Endothelial cell of umbilical vein (primary cell): Measurements from ENCODE around the gene SLC12A4. TPM values are rescaled to one million over a fixed set of nuclear protein-coding genes. Genes with fewer than 3 reads are reported as not detected.

ENCODE experiments used
- BruUV-seq: library from RNA; stranded (reverse); fragments of 400-500 nt; replicated peaks from 2 replicates; lab custom pipeline; 2021; lab: Mats Ljungman, UMichigan
- CTCF ChIA-PET: fragments of 300-600, 350-600 bp; sonication (Branson Sonifier 250); formaldehyde crosslinking; loops from one replicate; lab custom pipeline; 2021; ENCODE audit warnings: antibody characterized with exemption, inconsistent platforms; lab: Charles Lee
- POLR2A ChIA-PET: fragments of 300-600, 350-600 bp; sonication (Branson Sonifier 250); formaldehyde crosslinking; loops from one replicate; lab custom pipeline; 2021; ENCODE audit warnings: antibody characterized with exemption, inconsistent platforms; lab: Charles Lee
- DNase-seq: peaks from one replicate; pipeline ENCODE4 v3.0.0-alpha.2; 2011; ENCODE audit warnings: low read depth, low spot score
- FAIRE-seq: peaks from 2 replicates; lab custom pipeline; 2011; peaks lifted over from hg19 to GRCh38; lab: Jason Lieb, UNC
- H2AFZ ChIP-seq: 2 replicates; pipeline ENCODE4 v1.6.0; 2012; ENCODE audit warnings: low read depth, low read length, control low read depth, inconsistent platforms
- H3K27ac ChIP-seq: 2 replicates; pipeline ENCODE4 v1.5.1; 2011; ENCODE audit warnings: low read depth, mild to moderate bottlenecking, control low read depth, low read length, moderate library complexity; ENCODE audit not compliant: insufficient read depth
- H3K27me3 ChIP-seq, 2 experiments: 2 replicates each; pipeline versions ENCODE4 v1.6.0 to v1.6.1; 2011; ENCODE audit warnings: low read length in 2 of 2, mixed read lengths in 1 of 2; ENCODE audit not compliant: control insufficient read depth in 2 of 2, insufficient read depth in 2 of 2
- H3K36me3 ChIP-seq, 2 experiments: 2 replicates in 1 of 2; 3 replicates in 1 of 2; pipeline ENCODE4 v1.5.1; 2011; ENCODE audit warnings: low read length in 2 of 2, mild to moderate bottlenecking in 1 of 2, moderate library complexity in 1 of 2; ENCODE audit not compliant: control insufficient read depth in 2 of 2, insufficient read depth in 2 of 2; ENCODE audit errors: extremely low read depth in 1 of 2
- H3K4me1 ChIP-seq: 3 replicates; pipeline ENCODE4 v1.5.1; 2011; ENCODE audit warnings: mild to moderate bottlenecking, low read length; ENCODE audit not compliant: control insufficient read depth, insufficient read depth; ENCODE audit errors: extremely low read depth
- H3K4me2 ChIP-seq: 2 replicates; pipeline ENCODE4 v1.6.1; 2011; ENCODE audit warnings: low read length, control low read depth, mixed read lengths; ENCODE audit not compliant: insufficient read depth
- H3K4me3 ChIP-seq, 3 experiments: fragments of 200-600 bp in 1 of 3; sonication (generic), shearing (Covaris generic) in 1 of 3; replicated peaks in 1 of 3; 2 replicates each; pipeline ENCODE4 v1.5.1; 2011 to 2016; ENCODE audit warnings: control low read depth in 3 of 3, low read length in 3 of 3, mild to moderate bottlenecking in 2 of 3, inconsistent platforms in 1 of 3, low read depth in 1 of 3, moderate library complexity in 1 of 3; ENCODE audit not compliant: insufficient read depth in 1 of 3
- H3K79me2 ChIP-seq: 2 replicates; pipeline ENCODE4 v1.6.0; 2012; ENCODE audit warnings: low read length, inconsistent platforms; ENCODE audit not compliant: control insufficient read depth, insufficient read depth
- H3K9ac ChIP-seq: replicated peaks from 2 replicates; pipeline ENCODE3; 2011; ENCODE audit warnings: low read length, control low read depth; ENCODE audit not compliant: insufficient read depth; ENCODE audit errors: extremely low read depth
- H3K9me1 ChIP-seq: replicated peaks from 3 replicates; pipeline ENCODE4 v1.6.0; 2011; ENCODE audit warnings: mild to moderate bottlenecking, low read length; ENCODE audit not compliant: control insufficient read depth, insufficient read depth; ENCODE audit errors: extremely low read depth
- H3K9me3 ChIP-seq: replicated peaks from 2 replicates; pipeline ENCODE4 v1.5.1; 2012; ENCODE audit warnings: low read length, inconsistent platforms; ENCODE audit not compliant: control insufficient read depth, insufficient read depth
- H4K20me1 ChIP-seq: replicated peaks from 2 replicates; pipeline ENCODE3; 2011; ENCODE audit warnings: mild to moderate bottlenecking, low read length; ENCODE audit not compliant: control insufficient read depth, insufficient read depth; ENCODE audit errors: extremely low read depth
- EZH2 ChIP-seq: IDR thresholded peaks from 2 replicates; pipeline ENCODE4 v1.6.1; 2012; ENCODE audit warnings: borderline replicate concordance, low read depth, mild to moderate bottlenecking, moderate library complexity, low read length, inconsistent platforms; ENCODE audit not compliant: severe bottlenecking
- FOS ChIP-seq: IDR thresholded peaks from 2 replicates; pipeline ENCODE4 v1.6.1; 2011; ENCODE audit warnings: mild to moderate bottlenecking, low read length, moderate library complexity, borderline replicate concordance; ENCODE audit not compliant: insufficient read depth
- JUN ChIP-seq: IDR thresholded peaks from 2 replicates; pipeline ENCODE4 v1.6.1; 2011; ENCODE audit warnings: borderline replicate concordance, low read depth; ENCODE audit not compliant: insufficient read length, insufficient read depth
- POLR2AphosphoS5 ChIP-seq: IDR thresholded peaks from 2 replicates; pipeline ENCODE4 v1.6.1; 2012; ENCODE audit warnings: low read depth, mild to moderate bottlenecking, control low read depth, low read length, moderate library complexity; ENCODE audit not compliant: insufficient read depth
- dilution Hi-C: fragments of 300-500 bp; cut with MboI; formaldehyde crosslinking; loops from one replicate; pipeline ENCODE4 v1.15.0; 2019; ENCODE audit warnings: low sequenced_read_pairs; ENCODE audit not compliant: extremely low pct_ligation_motif_present
- intact Hi-C: fragments of 100-400 bp; cut with micrococcal nuclease; formaldehyde crosslinking; loops from one replicate; pipeline ENCODE4 v1.10.0; 2022
- polyA plus RNA-seq, 4 experiments: library from polyadenylated mRNA; depleted of rRNA in 3 of 4; stranded (reverse) in 3 of 4; unstranded in 1 of 4; fragments of >200 nt; gene quantifications; 2 replicates each; pipeline versions ENCODE4 v1.2.1 to v1.2.3, GENCODE V29; 2011 to 2012; ENCODE audit warnings: missing spikeins in 1 of 4
- total RNA-seq: library from RNA; stranded (reverse); gene quantifications from 2 replicates; pipeline ENCODE4 v1.2.3, GENCODE V29; 2021
- TF ChIP-seq, protein P1 (sequence below), 2 donors: IDR thresholded peaks; 1 replicate in 1 of 2; 2 replicates in 1 of 2; pipeline ENCODE4 v1.5.1; 2011; ENCODE audit warnings: low read length in 2 of 2, mild to moderate bottlenecking in 2 of 2, moderate library complexity in 2 of 2, control low read depth in 1 of 2, inconsistent platforms in 1 of 2, low read depth in 1 of 2; ENCODE audit not compliant: insufficient read depth in 1 of 2; ENCODE audit errors: extremely low read depth in 1 of 2

SLC12A4 gene
- total and polyA plus RNA-seq, 2 donors (not counting 3 experiments of a cell fraction or from before 2014, with no cell fraction given) = 110 to 114 TPM

DNA sequence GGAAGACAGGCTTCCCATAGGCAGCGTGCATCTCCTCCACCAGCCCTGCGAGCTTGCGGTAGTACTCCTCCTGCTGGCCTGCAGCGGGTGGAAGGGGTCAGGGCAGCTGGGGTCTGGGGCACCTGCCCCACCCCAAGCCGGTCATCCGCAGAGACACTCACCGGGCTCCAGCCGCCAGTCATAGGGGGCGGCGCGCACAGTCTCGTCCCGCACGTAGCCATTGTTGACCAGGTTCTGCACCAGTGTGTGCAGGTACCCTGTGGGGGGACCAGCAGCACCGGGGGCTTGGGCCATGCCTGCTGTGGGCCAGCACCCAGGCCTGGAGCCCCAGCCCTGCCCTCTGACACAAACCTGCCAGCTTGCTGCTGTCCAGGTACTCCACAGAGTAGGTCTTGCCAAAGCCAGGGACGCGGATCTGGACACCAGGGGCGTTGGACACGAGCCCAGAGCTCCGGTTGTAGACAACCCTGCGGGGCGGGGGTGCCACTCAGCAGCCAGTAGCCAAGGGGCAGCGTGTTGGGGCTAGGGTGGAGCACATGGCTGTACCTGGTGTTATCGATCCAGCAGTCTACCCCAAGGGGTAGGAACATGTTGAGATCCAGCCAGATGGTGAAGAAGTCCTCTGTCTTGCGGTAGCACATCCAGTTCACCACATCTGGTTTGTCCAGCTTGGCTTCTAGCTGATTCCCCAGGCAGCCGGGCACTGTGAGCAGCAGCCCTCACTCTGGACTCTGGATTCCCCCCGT is 25.8 kb downstream of the SLC12A4 start:
- H3K4me3 ChIP-seq = no peak overlapping the region
- H3K79me2 ChIP-seq = no peaks in the 10 kb centered on the region
- dilution Hi-C loops (no loop called here), intact Hi-C loops (no loop called here)
- ChIA-PET POLR2A (no interaction called here), CTCF (interaction anchor here (0.6 to 3.1 kb wide), 12 partner anchors 10 to 390 kb away, joined by 3 to 27 read pairs (median 4); partner anchors contain the start of gene ACD)
- H3K4me2 ChIP-seq = no peak overlapping the region
- no peak overlapping the region for H3K27ac ChIP-seq
- H4K20me1 ChIP-seq = no peaks in the 10 kb centered on the region
- BruUV-seq = no TSS peak
- H3K9me1 ChIP-seq = no peaks in the 10 kb centered on the region
- H3K36me3 ChIP-seq = peaks cover 24 to 61% of the 10 kb centered on the region in 2 experiments
- no peaks in the 10 kb centered on the region for H3K27me3 ChIP-seq
- FAIRE-seq (no peak), DNase-seq (no peak)
- H3K4me1 ChIP-seq = no peaks in the 10 kb centered on the region
- no peak overlapping the region for H3K9ac ChIP-seq
- no peak overlapping the region for H2AFZ ChIP-seq
- TF ChIP-seq JUN (no peak), POLR2AphosphoS5 (no peak), EZH2 (no peak), FOS (no peak)
- TF ChIP-seq, protein P1, sequence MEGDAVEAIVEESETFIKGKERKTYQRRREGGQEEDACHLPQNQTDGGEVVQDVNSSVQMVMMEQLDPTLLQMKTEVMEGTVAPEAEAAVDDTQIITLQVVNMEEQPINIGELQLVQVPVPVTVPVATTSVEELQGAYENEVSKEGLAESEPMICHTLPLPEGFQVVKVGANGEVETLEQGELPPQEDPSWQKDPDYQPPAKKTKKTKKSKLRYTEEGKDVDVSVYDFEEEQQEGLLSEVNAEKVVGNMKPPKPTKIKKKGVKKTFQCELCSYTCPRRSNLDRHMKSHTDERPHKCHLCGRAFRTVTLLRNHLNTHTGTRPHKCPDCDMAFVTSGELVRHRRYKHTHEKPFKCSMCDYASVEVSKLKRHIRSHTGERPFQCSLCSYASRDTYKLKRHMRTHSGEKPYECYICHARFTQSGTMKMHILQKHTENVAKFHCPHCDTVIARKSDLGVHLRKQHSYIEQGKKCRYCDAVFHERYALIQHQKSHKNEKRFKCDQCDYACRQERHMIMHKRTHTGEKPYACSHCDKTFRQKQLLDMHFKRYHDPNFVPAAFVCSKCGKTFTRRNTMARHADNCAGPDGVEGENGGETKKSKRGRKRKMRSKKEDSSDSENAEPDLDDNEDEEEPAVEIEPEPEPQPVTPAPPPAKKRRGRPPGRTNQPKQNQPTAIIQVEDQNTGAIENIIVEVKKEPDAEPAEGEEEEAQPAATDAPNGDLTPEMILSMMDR (IDR thresholded peaks at IDR 0.05; ENCODE audit: extremely low read depth in 1 of 2, insufficient read depth in 1 of 2, low read depth in 1 of 2, low read length in 2 of 2) = no peak
- H3K9me3 ChIP-seq = no peaks in the 10 kb centered on the region
